H1 (cell line): ENCODE measurements around the gene COL4A3. TPM values are rescaled to one million over a fixed set of nuclear protein-coding genes. Genes with fewer than 3 reads are reported as not detected.

ENCODE experiments used
- CTCF ChIA-PET: fragments of 300-600 bp; sonication (Branson Sonifier 250); formaldehyde crosslinking; loops from one replicate; lab custom pipeline; 2021; ENCODE audit not compliant: partially characterized antibody; lab: Charles Lee
- POLR2A ChIA-PET: fragments of 300-600 bp; sonication (Branson Sonifier 250); formaldehyde crosslinking; loops from one replicate; lab custom pipeline; 2021; ENCODE audit warnings: inconsistent platforms; ENCODE audit not compliant: partially characterized antibody; lab: Charles Lee
- DNase-seq, 2 experiments: peaks; one replicate each; pipeline versions ENCODE4 v3.0.0 to v3.0.0-alpha.2; 2010 to 2022; ENCODE audit warnings: low spot score in 2 of 2, low read depth in 1 of 2, mixed read lengths in 1 of 2
- FAIRE-seq: peaks from 2 replicates; lab custom pipeline; 2011; peaks lifted over from hg19 to GRCh38; lab: Jason Lieb, UNC
- H2AFZ ChIP-seq: 2 replicates; pipeline ENCODE4 v1.8.1; 2012; ENCODE audit warnings: low read length, inconsistent platforms
- H2AK5ac ChIP-seq: 2 replicates; pipeline ENCODE4 v1.6.1; 2013; ENCODE audit warnings: low read depth, low read length
- H2BK120ac ChIP-seq: replicated peaks from 2 replicates; pipeline ENCODE3; 2013; ENCODE audit warnings: low read depth, low read length, inconsistent platforms
- H2BK12ac ChIP-seq: 2 replicates; pipeline ENCODE4 v1.6.1; 2013; ENCODE audit warnings: low read depth, low read length
- H2BK15ac ChIP-seq: 2 replicates; pipeline ENCODE4 v1.6.1; 2013; ENCODE audit warnings: low read length
- H2BK20ac ChIP-seq: 2 replicates; pipeline ENCODE4 v1.6.1; 2013; ENCODE audit warnings: low read length
- H2BK5ac ChIP-seq: 2 replicates; pipeline ENCODE4 v1.6.1; 2013; ENCODE audit warnings: low read depth, low read length
- H3K14ac ChIP-seq: 2 replicates; pipeline ENCODE4 v1.6.1; 2013; ENCODE audit warnings: inconsistent platforms; ENCODE audit not compliant: insufficient read length
- H3K18ac ChIP-seq: 2 replicates; pipeline ENCODE4 v1.6.1; 2013; ENCODE audit warnings: low read length; ENCODE audit errors: extremely low read depth
- H3K23ac ChIP-seq: 2 replicates; pipeline ENCODE4 v1.6.1; 2013; ENCODE audit warnings: inconsistent platforms; ENCODE audit not compliant: insufficient read length
- H3K23me2 ChIP-seq: 2 replicates; pipeline ENCODE4 v1.6.1; 2013; ENCODE audit warnings: low read depth, low read length
- H3K27ac ChIP-seq: 2 replicates; pipeline ENCODE4 v1.6.1; 2011; ENCODE audit warnings: low read depth, low read length, inconsistent platforms
- H3K27me3 ChIP-seq, 4 experiments: replicated peaks in 1 of 4; 1 replicate in 1 of 4; 2 replicates in 3 of 4; pipeline versions ENCODE4 v1.6.1 to v1.8.1; 2011 to 2013; ENCODE audit warnings: low read length in 3 of 4, mild to moderate bottlenecking in 3 of 4, inconsistent platforms in 2 of 4, mixed read lengths in 2 of 4, moderate library complexity in 1 of 4; ENCODE audit not compliant: control insufficient read depth in 3 of 4, insufficient read depth in 3 of 4; ENCODE audit errors: extremely low read depth in 1 of 4
- H3K36me3 ChIP-seq, 4 experiments: 2 replicates each; pipeline versions ENCODE4 v1.6.1 to v1.8.1; 2011 to 2013; ENCODE audit warnings: mild to moderate bottlenecking in 4 of 4, low read length in 3 of 4, moderate library complexity in 2 of 4, control low read depth in 1 of 4, inconsistent platforms in 1 of 4; ENCODE audit not compliant: insufficient read depth in 4 of 4, control insufficient read depth in 2 of 4
- H3K4ac ChIP-seq: replicated peaks from 2 replicates; pipeline ENCODE3; 2013; ENCODE audit warnings: low read length, low read depth, mixed read lengths, inconsistent platforms; ENCODE audit not compliant: insufficient read length
- H3K4me1 ChIP-seq, 4 experiments: replicated peaks in 1 of 4; 1 replicate in 1 of 4; 2 replicates in 3 of 4; pipeline versions ENCODE4 v1.6.1 to v1.8.1; 2011 to 2013; ENCODE audit warnings: low read length in 3 of 4, inconsistent platforms in 2 of 4, mixed read lengths in 1 of 4; ENCODE audit not compliant: insufficient read depth in 4 of 4, control insufficient read depth in 3 of 4
- H3K4me2 ChIP-seq, 2 experiments: 2 replicates each; pipeline versions ENCODE4 v1.6.1 to v1.8.1; 2011 to 2013; ENCODE audit warnings: low read depth in 2 of 2, low read length in 2 of 2, control low read depth in 1 of 2, inconsistent platforms in 1 of 2, mild to moderate bottlenecking in 1 of 2; ENCODE audit not compliant: insufficient read depth in 1 of 2
- H3K4me3 ChIP-seq, 4 experiments: fragments of 200-600, 300-600 bp in 1 of 4; sonication (generic), shearing (Covaris generic), sonication (Bioruptor Twin) in 1 of 4; 2 replicates each; pipeline versions ENCODE4 v1.5.1 to v1.8.1; 2011 to 2016; ENCODE audit warnings: low read length in 4 of 4, low read depth in 3 of 4, control low read depth in 2 of 4, inconsistent platforms in 2 of 4, mild to moderate bottlenecking in 2 of 4, mixed read lengths in 1 of 4, moderate library complexity in 1 of 4; ENCODE audit not compliant: insufficient read depth in 2 of 4; ENCODE audit errors: extremely low read depth in 1 of 4
- H3K56ac ChIP-seq: replicated peaks from 2 replicates; pipeline ENCODE3; 2013; ENCODE audit warnings: low read depth, mild to moderate bottlenecking, mixed read lengths, low read length, inconsistent platforms; ENCODE audit not compliant: insufficient read length
- H3K79me1 ChIP-seq: 2 replicates; pipeline ENCODE4 v1.6.1; 2013; ENCODE audit warnings: low read depth, low read length, control low read depth
- H3K79me2 ChIP-seq, 2 experiments: 2 replicates each; pipeline versions ENCODE4 v1.6.1 to v1.8.1; 2012 to 2013; ENCODE audit warnings: low read length in 2 of 2, mild to moderate bottlenecking in 2 of 2, inconsistent platforms in 1 of 2; ENCODE audit not compliant: insufficient read depth in 2 of 2, control insufficient read depth in 1 of 2
- H3K9ac ChIP-seq, 4 experiments: replicated peaks in 1 of 4; 1 replicate in 1 of 4; 2 replicates in 3 of 4; pipeline versions ENCODE4 v1.6.1 to v1.8.1; 2011 to 2013; ENCODE audit warnings: low read depth in 3 of 4, low read length in 3 of 4, control low read depth in 2 of 4, mild to moderate bottlenecking in 2 of 4, moderate library complexity in 2 of 4, inconsistent platforms in 1 of 4; ENCODE audit errors: extremely low read depth in 1 of 4
- H3K9me3 ChIP-seq, 2 experiments: 2 replicates each; pipeline versions ENCODE4 v1.6.1 to v1.8.1; 2012 to 2013; ENCODE audit warnings: mild to moderate bottlenecking in 2 of 2, moderate library complexity in 2 of 2, control low read depth in 1 of 2, inconsistent platforms in 1 of 2, low read depth in 1 of 2, low read length in 1 of 2, mixed read lengths in 1 of 2; ENCODE audit not compliant: insufficient read depth in 2 of 2
- H4K20me1 ChIP-seq, 2 experiments: replicated peaks in 1 of 2; 2 replicates each; pipeline versions ENCODE3 to v1.8.1; 2011 to 2013; ENCODE audit warnings: inconsistent platforms in 2 of 2, low read length in 2 of 2, mild to moderate bottlenecking in 1 of 2; ENCODE audit not compliant: insufficient read depth in 2 of 2, control insufficient read depth in 1 of 2
- H4K5ac ChIP-seq: 2 replicates; pipeline ENCODE4 v1.6.1; 2013; ENCODE audit warnings: low read length, low read depth, mixed read lengths, inconsistent platforms; ENCODE audit not compliant: insufficient read length
- H4K8ac ChIP-seq: 2 replicates; pipeline ENCODE4 v1.8.0; 2013; ENCODE audit warnings: mild to moderate bottlenecking, moderate library complexity, low read length, inconsistent platforms; ENCODE audit not compliant: insufficient read depth; ENCODE audit errors: extremely low read depth
- H4K91ac ChIP-seq: replicated peaks from 2 replicates; pipeline ENCODE3; 2013; ENCODE audit warnings: low read length, mixed read lengths, inconsistent platforms; ENCODE audit not compliant: insufficient read length
- BCL11A ChIP-seq, 2 experiments: IDR thresholded peaks; one replicate each; pipeline ENCODE4 v1.6.1; 2011; ENCODE audit warnings: low read depth in 2 of 2, low read length in 2 of 2, mild to moderate bottlenecking in 2 of 2
- CHD1 ChIP-seq: IDR thresholded peaks from 2 replicates; pipeline ENCODE4 v1.6.1; 2012; ENCODE audit warnings: low read depth, low read length, improper control_type of control experiment
- CTBP2 ChIP-seq: IDR thresholded peaks from 2 replicates; pipeline ENCODE4 v1.7.0; 2011; ENCODE audit warnings: borderline replicate concordance, mild to moderate bottlenecking, moderate library complexity, mixed read lengths, low read length; ENCODE audit not compliant: insufficient read depth, insufficient read length
- EZH2 ChIP-seq: fragments of 200-600 bp; sonication (generic); IDR thresholded peaks from 2 replicates; pipeline ENCODE4 v1.7.1; 2012; ENCODE audit warnings: low read depth, mild to moderate bottlenecking, moderate library complexity, low read length, inconsistent platforms; ENCODE audit not compliant: severe bottlenecking
- GABPA ChIP-seq: IDR thresholded peaks from 2 replicates; pipeline ENCODE4 v1.6.1; 2011; ENCODE audit warnings: mild to moderate bottlenecking, low read length, moderate library complexity, borderline replicate concordance; ENCODE audit not compliant: insufficient read depth
- KDM4A ChIP-seq: IDR thresholded peaks from one replicate; pipeline ENCODE4 v1.7.1; 2012; ENCODE audit warnings: low read depth, mild to moderate bottlenecking, moderate library complexity, low read length, inconsistent platforms; ENCODE audit not compliant: severe bottlenecking
- MAFK ChIP-seq: IDR thresholded peaks from 2 replicates; pipeline ENCODE4 v1.6.1; 2012; ENCODE audit warnings: low read depth, mild to moderate bottlenecking, improper control_type of control experiment, low read length
- RFX5 ChIP-seq: IDR thresholded peaks from 2 replicates; pipeline ENCODE4 v1.6.1; 2011; ENCODE audit warnings: low read depth, low read length, improper control_type of control experiment, borderline replicate concordance
- TCF12 ChIP-seq: IDR thresholded peaks from 2 replicates; pipeline ENCODE4 v1.6.1; 2011; ENCODE audit warnings: low read depth, mild to moderate bottlenecking, low read length
- WGBS, 2 experiments: shearing (Covaris generic) in 1 of 2; methylation state at CpG; one replicate each; pipeline versions ENCODE4 v1.1.6 to v1.1.7; 2013 to 2015; ENCODE audit warnings: low lambda C conversion rate in 2 of 2, mixed read lengths in 2 of 2, inconsistent platforms in 1 of 2, low coverage in 1 of 2, missing lambda C conversion rate in 1 of 2; ENCODE audit not compliant: insufficient replicate concordance in 2 of 2, insufficient coverage in 1 of 2, insufficient read length in 1 of 2; ENCODE audit errors: extremely low coverage in 1 of 2, missing lambda C conversion rate in 1 of 2; 5-methylcytosine and 5-hydroxymethylcytosine counted together
- polyA plus RNA-seq, 7 experiments: library from polyadenylated mRNA; depleted of rRNA in 3 of 7; stranded (reverse) in 5 of 7; unstranded in 2 of 7; fragments of >200 nt in 5 of 7; fragments of 200-250 nt in 2 of 7; gene quantifications; 1 replicate in 5 of 7; 2 replicates in 1 of 7; 4 replicates in 1 of 7; pipeline versions ENCODE4 v1.2.1 to v1.2.3, GENCODE V29; 2011 to 2013; ENCODE audit warnings: missing spikeins in 2 of 7, mixed read lengths in 2 of 7
- total RNA-seq: library from RNA; stranded (reverse); fragmentation: NEBNext Ultra II Directional; extraction: Animal tissue kit (Norgen Biotek cat#: 25700); gene quantifications from 2 replicates; pipeline ENCODE4 v1.2.1, GENCODE V29; 2021

The COL4A3 gene
- total and polyA plus RNA-seq, 2 of the 8 experiments (the other 6 are each of a cell fraction or from before 2014, with no cell fraction given) = 0.12 to 0.17 TPM

GRCh38 chr2:227198866-227199265 lies 34.4 kb downstream of the COL4A3 start:
- Histone ChIP-seq H3K27ac (no peak overlapping the region), H2AFZ (no peak overlapping the region), H2BK120ac (no peak overlapping the region), H3K4me1 (no peaks in the 10 kb centered on the region), H2AK5ac (no peak overlapping the region), H3K23me2 (no peaks in the 10 kb centered on the region; the same call in 1 of the 2 replicates), H2BK20ac (no peak overlapping the region), H2BK5ac (no peak overlapping the region), H3K4me3 (no peak overlapping the region), H3K4me2 (no peak overlapping the region), H3K79me2 (no peaks in the 10 kb centered on the region), H2BK15ac (no peak overlapping the region), H4K91ac (no peak overlapping the region), H3K18ac (no peak overlapping the region), H2BK12ac (no peak overlapping the region), H3K4ac (no peak overlapping the region), H3K79me1 (no peaks in the 10 kb centered on the region), H3K9ac (no peak overlapping the region), H4K8ac (no peak overlapping the region), H3K36me3 (no peaks in the 10 kb centered on the region; a peak in 1 of 8 replicates), H3K14ac (no peak overlapping the region)
- no peak for FAIRE-seq
- POLR2A ChIA-PET = no interaction called here
- TF ChIP-seq KDM4A = no peak
- TF ChIP-seq GABPA = no peak
- TF ChIP-seq MAFK = no peak
- TF ChIP-seq EZH2 = no peak
- TF ChIP-seq CHD1 = no peak
- TF ChIP-seq BCL11A (IDR thresholded peaks at IDR 0.05; ENCODE audit: low read depth in 2 of 2, low read length in 2 of 2) = no peak
- no peak for TF ChIP-seq CTBP2
- TF ChIP-seq TCF12 = no peak
- no peak for TF ChIP-seq RFX5
- TF ChIP-seq, all 59 proteins: peak for 0
- H3K27me3 ChIP-seq = no peaks in the 10 kb centered on the region; a peak in 2 of 7 replicates
- H3K9me3 ChIP-seq = no peaks in the 10 kb centered on the region
- H4K5ac ChIP-seq = no peak overlapping the region
- CTCF ChIA-PET = no interaction called here
- DNase-seq = no peak
- H3K23ac ChIP-seq = no peak overlapping the region
- no peak overlapping the region for H3K56ac ChIP-seq
- no peaks in the 10 kb centered on the region for H4K20me1 ChIP-seq
- 85% methylated on average over 3 of the region's 3 CpGs; no CpG with 5 or more reads in 1 of the 2 experiments for WGBS, 2 experiments
